GM12892 (cell line): ENCODE data around the gene NFYB.
A peak's percentile ranks its signal among the peaks of the same experiment; 100 is the strongest.

ENCODE experiments used
- DNase-seq: peaks from one replicate; pipeline ENCODE4 v3.0.0; 2011; ENCODE audit not compliant: insufficient read length
- FAIRE-seq: peaks from 2 replicates; lab custom pipeline; 2011; peaks lifted over from hg19 to GRCh38; lab: Jason Lieb, UNC
- POLR2A ChIP-seq: IDR thresholded peaks from 2 replicates; pipeline ENCODE4 v1.6.1; 2011; ENCODE audit warnings: low read depth, low read length, control low read depth
- POLR2AphosphoS5 ChIP-seq: IDR thresholded peaks from 2 replicates; pipeline ENCODE4 v1.6.1; 2011; ENCODE audit warnings: low read depth, low read length, control low read depth
- TAF1 ChIP-seq: IDR thresholded peaks from 2 replicates; pipeline ENCODE4 v1.6.1; 2011; ENCODE audit warnings: low read depth, mild to moderate bottlenecking, control low read depth, low read length, borderline replicate concordance

The NFYB gene

GRCh38 chr12:104097954-104098353 lies 40.1 kb downstream of the NFYB start:
- FAIRE-seq: no peak
- TF ChIP-seq POLR2A (no peak), TAF1 (no peak), POLR2AphosphoS5 (no peak)
- no peak for DNase-seq

- DNase-seq (no peak), FAIRE-seq (peak; percentile 60)
Measured at GRCh38 chr12:104095289-104095688, 42.7 kb downstream of the NFYB start.

GRCh38 chr12:104094284-104094683 lies 43.7 kb downstream of the NFYB start:
- TF ChIP-seq TAF1 (no peak), POLR2AphosphoS5 (no peak), POLR2A (no peak)
- no peak for DNase-seq
- no peak for FAIRE-seq

More at GRCh38 chr12:104095289-104095688, 42.7 kb downstream of the NFYB start:
- TF ChIP-seq POLR2A (no peak), POLR2AphosphoS5 (no peak), TAF1 (no peak)

DNA sequence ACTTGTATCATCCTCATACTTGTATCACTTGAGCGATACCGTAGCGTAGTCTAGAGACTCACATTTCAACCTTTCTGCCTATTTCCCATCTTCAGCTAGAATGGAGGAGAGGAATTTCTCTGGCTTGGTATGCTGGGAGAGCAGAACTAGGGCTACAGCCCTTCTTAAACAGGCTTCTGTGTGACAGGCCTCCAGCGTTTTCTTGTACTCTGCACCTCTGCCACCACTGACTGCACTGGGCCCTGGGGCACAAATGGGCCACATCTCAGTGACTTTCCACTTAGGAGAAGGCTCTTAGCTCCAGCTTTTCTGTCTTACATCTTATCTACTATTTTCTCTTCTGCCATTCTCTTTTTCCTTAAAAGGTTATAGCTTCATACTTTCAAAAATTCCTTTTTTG lies 46.9 kb downstream of the NFYB start:
- DNase-seq (no peak), FAIRE-seq (no peak)
- no peak for TF ChIP-seq POLR2A
- no peak for TF ChIP-seq POLR2AphosphoS5
- TF ChIP-seq TAF1: no peak

GRCh38 chr12:104090685-104091084 lies 47.3 kb downstream of the NFYB start:
- TF ChIP-seq POLR2AphosphoS5: no peak
- no peak for TF ChIP-seq TAF1
- no peak for TF ChIP-seq POLR2A
- FAIRE-seq (no peak), DNase-seq (no peak)

- TF ChIP-seq TAF1: no peak
- no peak for DNase-seq
- peak; percentile 30 for FAIRE-seq
Measured at GRCh38 chr12:104083769-104084475, 54.1 kb downstream of the NFYB start.

GRCh38 chr12:104080764-104081163 lies 57.2 kb downstream of the NFYB start:
- FAIRE-seq (no peak), DNase-seq (no peak)
- TF ChIP-seq POLR2A: no peak
- no peak for TF ChIP-seq POLR2AphosphoS5
- no peak for TF ChIP-seq TAF1

GRCh38 chr12:104079024-104079423 lies 59.0 kb downstream of the NFYB start:
- FAIRE-seq (no peak), DNase-seq (no peak)
- TF ChIP-seq POLR2A (no peak), TAF1 (no peak), POLR2AphosphoS5 (no peak)

DNA sequence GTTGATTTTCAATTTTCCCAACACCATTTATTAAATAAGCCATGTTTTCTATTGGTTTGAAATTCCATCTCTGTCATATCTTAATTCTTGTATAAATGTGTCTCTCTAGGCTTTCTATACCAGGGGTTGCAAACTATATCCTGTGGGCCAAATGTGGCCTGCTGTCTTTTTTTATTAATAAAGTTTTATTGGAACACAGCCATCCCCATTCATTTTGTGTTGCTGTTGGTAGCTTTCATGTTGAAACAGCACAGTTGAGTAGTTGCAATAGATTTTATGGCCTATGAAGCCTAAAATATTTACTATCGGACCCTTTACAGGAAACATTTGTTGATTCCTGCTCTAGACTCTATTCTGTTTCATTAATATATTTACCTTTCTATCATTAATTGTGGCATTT lies 64.3 kb downstream of the NFYB start:
- FAIRE-seq: no peak
- TF ChIP-seq POLR2AphosphoS5 (no peak), POLR2A (no peak), TAF1 (no peak)
- no peak for DNase-seq

DNA sequence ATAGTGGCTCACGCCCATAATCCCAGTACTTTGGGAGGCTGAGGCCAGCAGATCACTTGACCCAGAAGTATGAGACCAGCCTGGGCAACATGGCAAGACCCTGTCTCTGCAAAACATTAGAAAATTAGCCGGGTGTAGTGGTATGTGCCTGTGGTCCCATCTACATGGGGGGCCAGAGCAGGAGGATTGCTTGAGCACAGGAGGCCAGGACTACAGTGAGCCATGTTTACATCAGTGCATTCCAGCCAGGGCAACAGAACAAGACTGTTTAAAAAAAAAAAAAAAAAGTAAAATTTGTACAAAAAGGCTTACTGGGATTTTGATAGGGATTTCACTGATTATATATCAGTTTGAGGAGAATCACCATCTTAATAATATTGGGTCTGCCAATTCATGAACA lies 65.9 kb downstream of the NFYB start:
- DNase-seq: no peak
- FAIRE-seq: no peak
- TF ChIP-seq POLR2A (no peak), POLR2AphosphoS5 (no peak), TAF1 (no peak)
